NCI-H2107 treated with DMSO at 0.1 percent for 48 hours (cell line): Measurements from ENCODE around the gene OR4K5.
"Not testable (repeated sequence)": the region's sequence is repeated elsewhere in the genome, so short reads cannot be mapped to it uniquely, and the experiment has no call there.

Source experiments
- DNase-seq: peaks from one replicate; lab custom pipeline; 2025; ENCODE audit not compliant: unreplicated experiment; lab: John Stamatoyannopoulos, UW

The OR4K5 gene, protein sequence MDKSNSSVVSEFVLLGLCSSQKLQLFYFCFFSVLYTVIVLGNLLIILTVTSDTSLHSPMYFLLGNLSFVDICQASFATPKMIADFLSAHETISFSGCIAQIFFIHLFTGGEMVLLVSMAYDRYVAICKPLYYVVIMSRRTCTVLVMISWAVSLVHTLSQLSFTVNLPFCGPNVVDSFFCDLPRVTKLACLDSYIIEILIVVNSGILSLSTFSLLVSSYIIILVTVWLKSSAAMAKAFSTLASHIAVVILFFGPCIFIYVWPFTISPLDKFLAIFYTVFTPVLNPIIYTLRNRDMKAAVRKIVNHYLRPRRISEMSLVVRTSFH

DNA sequence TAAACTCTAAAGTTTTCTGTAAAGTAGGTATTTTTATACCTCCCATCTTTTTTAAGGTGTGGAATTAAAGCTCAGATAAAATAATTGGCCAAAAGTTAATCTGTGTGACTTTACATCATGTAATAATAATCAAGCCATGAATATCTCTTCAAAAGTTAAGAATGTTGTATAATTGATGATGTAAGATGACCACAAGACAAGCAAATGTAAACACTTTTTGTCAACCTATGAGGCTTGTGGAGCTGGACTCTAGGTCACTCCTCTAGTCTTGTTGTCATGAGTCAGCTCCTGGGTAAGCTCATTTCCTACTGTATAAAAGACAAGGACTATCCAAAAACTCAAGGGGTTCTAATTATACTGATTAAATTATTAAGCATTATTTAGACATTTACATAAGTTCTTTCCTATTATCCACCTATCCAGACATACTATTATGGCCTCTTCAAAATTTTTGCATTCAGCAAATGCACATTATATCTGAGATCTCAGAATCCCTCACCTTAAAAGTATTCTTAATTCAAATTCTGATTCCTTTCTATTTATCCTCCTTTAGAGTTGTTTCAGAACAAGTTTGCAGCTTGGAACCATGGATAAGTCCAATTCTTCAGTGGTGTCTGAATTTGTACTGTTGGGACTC, at the start of gene OR4K5:
Gene OR4K5 (plus strand): TSS at position 587 of the 637 bp plus-strand sequence. CDS start 0 bp downstream, at position 587.
- no peak for DNase-seq

DNA sequence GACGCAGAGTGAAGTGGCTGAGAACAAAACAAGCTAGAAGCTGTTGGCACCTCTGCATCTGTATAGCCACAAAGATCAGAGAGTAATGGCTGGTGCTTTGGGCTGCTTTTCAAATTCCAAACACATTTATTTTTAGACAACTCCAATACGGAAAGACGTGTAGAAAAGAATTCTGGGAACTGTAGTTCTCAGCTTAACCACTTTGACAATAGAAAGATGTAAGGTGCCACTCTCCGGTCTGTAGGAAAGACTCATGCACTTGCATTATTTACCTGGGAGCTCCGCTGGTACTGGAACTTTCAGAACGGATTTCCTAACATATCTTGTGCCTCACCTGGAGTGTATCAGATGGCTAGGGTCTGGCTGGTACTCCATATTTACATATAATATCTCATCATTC, 47.2 kb upstream of the OR4K5 start:
- DNase-seq, result no peak

DNA sequence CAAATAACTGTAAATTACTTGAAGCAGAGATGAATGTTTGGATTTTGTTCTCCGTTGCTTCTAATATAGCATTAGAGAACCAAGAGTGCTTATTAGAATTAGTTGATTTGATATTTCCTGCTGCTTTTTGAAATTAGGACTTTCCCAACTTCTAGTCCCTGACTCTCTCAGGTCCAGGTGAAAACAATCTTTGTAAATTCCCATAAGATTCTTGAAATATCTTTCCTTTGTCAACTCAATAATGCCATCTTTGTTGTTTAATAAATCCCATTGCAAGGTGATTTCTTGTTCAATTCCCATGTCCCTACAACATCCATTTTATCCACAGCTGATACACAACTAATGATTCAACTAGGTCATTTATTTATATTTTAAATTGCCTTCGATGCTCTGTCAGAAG, 45.6 kb upstream of the OR4K5 start, which contains the start of gene OR4K2:
Gene OR4K2 (plus strand): TSS at position 301 of the 400 bp plus-strand sequence. CDS start 1,126 bp downstream, outside the sequence.
- DNase-seq, result no peak

DNA sequence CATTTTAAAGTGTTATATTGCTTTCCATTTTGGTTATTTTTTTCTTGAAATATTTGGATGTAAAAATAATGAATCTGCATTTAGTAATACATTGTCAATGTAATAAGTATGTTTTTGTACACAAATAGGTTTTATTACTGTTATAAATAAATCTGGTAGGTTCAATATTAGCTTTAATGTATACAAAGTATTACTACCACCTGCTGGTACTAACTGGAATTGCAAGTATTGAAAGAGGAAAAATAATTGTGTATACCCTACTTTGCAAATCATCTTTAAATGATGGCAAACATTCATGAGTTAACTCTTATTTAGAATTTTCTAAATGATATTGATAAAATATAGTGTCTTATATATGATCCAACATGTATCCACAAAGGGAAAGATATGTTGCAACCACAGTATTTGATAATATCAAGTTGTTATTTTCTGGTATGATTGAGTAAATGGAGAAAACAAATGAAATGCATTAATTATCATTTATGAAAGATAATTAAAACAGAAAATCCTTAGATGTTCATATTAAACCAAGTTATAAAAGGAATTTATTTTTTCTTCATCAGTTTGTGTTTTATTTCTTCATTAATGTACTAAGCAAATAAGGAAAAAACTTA, 42.3 kb upstream of the OR4K5 start:
- DNase-seq, result no peak

DNA sequence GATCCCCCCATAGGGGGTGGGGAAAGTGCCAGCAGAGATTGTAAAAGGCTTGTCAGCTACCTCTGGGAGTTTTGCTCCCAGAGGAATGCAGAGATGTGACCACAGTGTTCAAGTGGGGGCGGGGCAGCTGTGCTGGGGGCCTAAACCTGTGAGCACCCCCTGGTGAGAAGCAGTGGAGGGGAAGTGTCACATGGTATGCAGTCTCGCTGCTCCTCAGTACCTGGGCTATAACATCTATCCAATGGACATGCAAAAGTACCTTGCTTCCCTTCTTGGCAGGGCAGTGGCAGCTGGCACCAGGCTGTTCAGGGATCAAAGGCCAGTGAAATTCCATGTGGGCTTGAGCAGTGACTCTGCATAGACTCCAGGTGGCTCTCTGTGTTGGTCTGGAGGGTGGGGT, 25.1 kb upstream of the OR4K5 start:
- no peak for DNase-seq

DNA sequence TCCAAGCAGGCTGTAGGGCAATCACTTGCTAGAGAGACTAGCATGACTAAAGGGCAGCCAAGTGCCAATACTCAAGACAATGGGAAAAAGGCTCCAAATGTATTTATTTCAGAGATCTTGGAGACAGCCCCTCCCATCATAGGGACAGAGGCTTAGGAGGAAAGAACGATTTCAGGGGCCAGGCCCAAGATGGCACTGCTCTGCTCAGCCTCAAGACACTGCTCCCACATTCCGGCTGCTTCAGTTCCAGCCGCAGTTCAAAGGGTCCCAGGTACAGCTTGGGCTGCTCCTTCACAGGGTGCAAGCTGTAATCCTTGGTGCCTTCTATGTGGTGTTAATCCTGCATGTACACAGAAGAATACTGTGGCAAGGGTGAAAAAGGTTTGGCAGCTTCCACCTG, 19.4 kb upstream of the OR4K5 start:
- no peak for DNase-seq

DNA sequence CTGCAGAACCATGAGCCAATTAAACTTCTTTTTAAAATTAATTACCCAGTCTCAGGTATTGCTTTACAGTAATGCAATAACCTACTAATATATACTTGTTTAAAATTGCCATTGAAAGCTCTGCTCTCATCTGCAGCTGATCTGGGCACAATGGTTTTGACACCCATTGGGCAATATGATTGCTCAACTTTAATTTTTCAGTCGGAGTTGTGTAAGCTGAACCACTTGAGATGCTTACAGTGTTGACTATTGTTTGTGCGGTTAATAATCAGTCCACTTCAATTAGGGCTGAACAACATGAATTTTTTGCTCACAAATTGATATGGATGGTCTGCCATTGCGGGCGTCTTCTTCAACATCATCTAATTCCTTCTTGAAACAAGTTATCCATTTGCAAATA, 18.0 kb upstream of the OR4K5 start:
- DNase-seq, result no peak

DNA sequence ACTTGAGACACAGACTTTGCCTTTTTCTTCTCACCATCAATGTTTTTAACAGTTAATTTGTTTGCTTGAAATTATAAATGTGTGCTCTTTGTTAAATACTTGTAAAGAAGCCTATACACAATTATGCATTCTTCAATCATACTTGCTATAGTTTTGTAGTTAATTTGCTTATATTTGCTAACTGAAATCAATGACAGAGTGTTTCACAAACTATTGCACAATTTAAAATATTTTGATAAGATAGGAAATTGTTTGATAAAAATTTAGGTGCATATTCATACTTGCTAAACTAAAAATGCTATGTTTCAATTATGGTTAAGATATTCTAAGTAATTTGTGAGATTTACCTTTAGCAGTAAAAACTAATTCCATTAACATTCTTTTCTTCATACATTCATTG, 13.7 kb upstream of the OR4K5 start:
- DNase-seq, result no peak

DNA sequence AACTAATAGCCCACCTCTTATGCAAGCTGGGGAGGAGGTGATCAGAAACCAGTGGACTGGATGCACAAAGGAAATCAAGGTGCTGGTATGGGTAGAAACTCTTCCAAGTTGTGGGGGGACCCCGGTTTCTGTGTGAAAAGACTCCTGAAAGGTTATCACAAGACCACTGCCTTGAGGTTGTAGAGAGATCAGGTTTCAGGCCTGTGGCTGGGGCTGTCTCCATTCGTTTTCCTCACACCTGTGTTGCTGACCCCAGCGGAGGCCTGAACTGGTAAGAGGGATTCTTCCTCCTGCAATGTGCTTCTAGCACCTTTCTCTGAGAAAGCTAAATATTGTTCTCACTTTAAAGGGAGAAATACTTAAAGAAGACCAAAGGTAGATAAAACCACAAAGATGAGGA, 9.3 kb upstream of the OR4K5 start:
- no peak for DNase-seq

DNA sequence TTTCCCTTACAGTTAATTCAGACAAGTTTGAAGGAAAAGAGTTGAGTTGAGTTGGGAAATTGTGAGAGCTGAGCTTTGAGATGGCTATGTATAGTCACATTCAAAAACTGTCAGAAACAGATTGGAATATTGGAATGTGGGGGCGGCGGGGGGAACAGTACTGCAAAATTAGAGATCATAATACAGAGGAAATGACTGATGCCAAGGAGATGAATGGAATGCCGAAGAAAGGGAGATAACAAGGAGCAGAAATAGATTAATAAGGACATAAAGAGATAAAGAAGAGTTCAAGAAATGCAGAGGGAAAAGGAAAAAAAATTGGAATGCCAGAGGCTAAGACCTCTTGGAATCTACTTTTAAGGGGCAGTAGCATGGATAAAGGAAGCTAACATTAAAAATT, 3.2 kb upstream of the OR4K5 start:
- DNase-seq, result no peak

DNA sequence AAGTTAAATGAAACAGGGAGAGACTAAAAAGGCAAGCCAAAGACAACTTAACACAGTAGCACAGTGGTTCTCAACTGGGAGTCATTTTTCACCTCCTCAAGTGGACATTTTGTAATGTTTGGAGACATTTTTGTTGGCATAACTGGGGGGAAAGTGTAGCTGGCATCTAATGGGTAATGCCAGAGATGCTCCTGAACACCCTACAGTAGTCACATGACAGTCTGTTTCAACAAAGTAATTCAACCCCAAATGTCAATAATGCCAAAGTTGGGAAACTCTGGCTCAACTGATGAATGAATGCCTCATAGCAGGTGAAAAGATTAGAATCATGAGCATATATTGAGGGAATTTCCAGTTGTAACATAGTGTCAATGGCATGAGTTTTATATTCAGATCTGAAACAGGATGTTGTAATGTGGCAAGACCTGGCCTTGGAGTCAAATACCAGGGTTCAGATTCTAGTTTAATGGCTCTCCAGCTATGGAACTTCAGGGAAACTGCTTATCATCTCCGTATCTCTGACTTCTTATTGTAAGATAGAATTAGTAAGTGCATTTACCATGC, 2.4 kb upstream of the OR4K5 start:
- no peak for DNase-seq

DNA sequence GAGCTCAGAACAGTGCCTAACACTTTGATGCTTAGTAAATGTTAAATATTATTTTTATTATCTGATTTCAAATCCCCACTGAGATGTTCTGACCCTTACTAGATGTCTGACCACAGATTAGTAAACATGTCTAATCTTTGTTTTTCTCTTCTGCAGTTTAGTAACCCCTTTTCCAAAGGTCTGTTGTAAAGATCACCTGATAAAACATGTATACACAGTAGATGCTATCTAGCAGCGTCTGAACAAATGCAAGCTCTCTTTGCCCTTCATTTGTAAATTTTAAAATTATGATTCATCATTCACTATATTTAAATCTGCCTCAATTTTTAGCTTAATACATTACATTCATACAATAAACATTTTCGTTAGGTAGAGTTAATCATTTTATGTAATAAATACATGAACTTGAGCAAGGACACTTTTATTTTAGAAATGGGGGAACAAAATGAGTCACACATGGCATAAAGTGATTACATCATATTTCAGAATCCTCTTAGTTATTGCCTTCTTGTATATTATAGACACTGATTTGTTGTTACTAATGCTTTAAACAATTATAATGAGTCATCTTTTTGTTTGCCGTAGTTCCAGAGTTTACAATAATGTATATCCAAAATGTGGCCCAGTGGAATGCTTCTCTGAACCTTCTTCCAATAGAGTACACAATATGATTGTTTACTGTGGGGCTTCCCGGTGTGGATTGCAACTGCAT, 1.7 kb upstream of the OR4K5 start:
- DNase-seq, result no peak

DNA sequence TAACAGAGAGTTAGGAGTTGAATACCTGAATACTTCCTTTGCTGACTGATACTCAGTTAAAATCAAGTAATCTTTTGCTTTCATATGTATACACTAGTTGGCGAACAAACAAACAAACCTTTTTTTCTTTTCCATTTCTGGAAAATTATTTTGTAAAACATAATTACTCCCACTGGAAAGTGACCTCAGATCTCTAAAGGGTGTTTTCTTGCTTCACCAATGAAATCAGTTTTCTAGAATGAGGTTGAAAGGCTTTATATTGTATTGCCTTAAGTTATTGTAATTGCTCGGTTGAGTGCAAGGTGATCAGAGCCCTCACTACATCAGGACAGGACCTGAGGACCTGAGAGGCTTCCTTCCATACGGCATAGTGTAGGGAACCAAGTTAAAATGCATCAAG, 10.2 kb downstream of the OR4K5 start, which contains the start of gene OR4K1:
Gene OR4K1 (plus strand): TSS at position 301 of the 400 bp plus-strand sequence. CDS start 4,750 bp downstream, outside the sequence.
- DNase-seq, result no peak

DNA sequence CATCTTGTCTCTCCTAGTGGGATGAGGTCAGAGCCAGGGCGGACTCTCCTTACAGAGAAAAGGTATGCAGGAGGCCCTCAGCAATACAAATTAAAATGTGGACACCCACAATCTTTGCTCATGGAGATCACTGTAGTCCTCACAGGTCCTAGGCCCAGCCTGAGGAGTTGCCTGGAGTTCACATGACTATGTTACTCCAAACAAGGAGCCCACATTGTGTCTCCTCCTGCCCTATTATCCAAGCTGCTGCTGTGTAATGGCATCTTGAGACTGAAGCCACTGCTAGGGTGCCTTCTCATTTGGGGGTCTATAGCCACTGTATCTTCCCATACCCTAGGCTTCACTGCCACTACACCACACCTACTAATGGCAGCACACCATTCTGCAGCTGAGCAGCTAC, 21.3 kb downstream of the OR4K5 start:
- DNase-seq, result no peak

DNA sequence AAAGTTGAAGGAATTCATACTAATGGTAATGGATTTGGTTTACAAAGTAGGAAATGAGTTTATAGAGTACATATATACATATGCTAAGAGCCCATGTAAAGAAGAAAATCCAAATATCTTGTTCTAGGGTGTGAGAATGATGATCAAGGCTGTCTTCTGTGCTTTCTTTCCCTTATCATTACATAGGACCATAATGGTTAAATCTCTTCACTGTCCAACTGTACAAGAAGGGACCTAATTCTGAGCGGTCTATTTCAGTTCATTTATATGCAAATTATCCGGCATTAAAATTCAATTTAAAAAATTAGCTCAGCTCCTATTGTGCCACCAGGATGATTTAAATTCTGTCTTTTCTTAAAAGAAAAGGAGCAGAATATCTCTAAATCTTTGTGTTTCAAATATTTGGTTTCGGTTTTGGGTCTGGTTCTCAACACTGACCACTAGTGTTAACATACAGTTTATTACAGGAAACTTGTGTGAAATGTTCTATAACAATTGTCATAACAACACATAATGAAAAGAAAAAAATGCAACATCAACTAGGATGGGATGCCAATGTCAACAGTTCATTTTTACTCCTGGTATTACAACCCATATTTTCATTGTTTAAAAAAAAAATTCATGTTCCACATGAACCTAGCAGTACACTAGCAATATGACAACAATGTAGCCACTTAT, 27.1 kb downstream of the OR4K5 start:
- no peak for DNase-seq

DNA sequence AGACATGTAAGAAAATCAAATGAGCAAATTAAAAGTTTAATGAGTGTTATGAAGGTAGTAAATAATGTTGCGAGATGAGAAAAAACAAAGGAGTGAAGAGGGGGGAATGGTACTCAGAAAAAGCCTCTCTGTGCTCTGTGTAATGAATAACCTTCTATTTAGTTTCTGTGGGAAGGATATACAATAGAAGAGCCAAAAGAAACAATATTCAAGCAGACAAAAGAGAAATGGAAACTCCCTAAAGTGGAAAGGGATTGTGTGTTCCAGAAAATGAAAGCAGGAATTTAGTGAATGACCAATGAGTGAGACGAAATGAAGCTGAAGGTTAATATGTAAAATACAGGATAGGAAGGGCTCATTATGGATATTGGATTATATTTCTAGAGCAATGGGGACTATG, 28.8 kb downstream of the OR4K5 start:
- DNase-seq, result no peak

DNA sequence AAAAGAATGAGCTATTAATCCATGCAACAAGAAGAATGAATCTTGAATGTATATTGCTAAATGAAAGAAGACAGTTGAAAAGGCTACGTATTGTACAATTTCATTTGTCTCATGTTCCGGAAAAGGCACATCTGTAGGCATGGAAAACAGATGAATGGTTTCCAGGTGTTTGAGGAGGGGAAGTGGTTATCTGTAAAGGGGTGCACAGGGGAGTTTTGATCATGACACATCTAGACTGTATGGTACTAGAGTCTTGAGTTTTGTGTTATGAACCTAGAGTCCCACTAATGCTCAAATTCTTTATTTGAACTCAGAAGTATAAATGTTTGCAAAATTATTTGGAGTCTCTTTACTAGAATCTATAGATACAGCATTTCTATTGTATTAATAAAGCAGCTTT, 49.3 kb downstream of the OR4K5 start:
- DNase-seq, result not testable (repeated sequence)
